ENCODE results near the gene TNFRSF25. TPM values are rescaled to one million over a fixed set of nuclear protein-coding genes. Genes with fewer than 3 reads are reported as not detected.

The TNFRSF25 gene
- polyA plus RNA-seq, 1 donor from 2014 or later: 52.2 TPM

DNA sequence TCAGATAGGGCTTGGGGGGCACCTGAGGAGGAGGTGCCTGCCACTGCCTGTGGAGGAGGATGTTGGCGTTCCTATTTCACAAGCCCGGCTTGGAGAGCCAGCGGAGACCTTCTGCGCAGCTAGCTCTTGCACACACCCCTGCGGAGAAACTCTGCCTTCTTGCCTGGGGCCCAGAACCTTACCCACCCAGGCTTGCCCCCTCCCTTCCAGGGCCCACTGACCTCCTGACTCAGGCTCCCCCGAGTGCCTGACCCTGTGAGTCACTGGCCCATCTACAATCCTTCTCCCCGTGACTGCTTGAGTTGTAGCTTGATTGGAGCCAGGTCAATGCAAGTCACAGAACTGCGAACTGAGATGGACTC, 49.7 kb downstream of the TNFRSF25 start:
- no peaks in the 10 kb centered on the region for H3F3A ChIP-seq (ENCODE audit: insufficient read depth, low read length, poor library complexity, severe bottlenecking)
- peaks cover 61% of the 10 kb centered on the region for H3K27me3 ChIP-seq (ENCODE audit: insufficient read depth, low read depth, low read length)
- no peak overlapping the region for H3K9ac ChIP-seq (ENCODE audit: low read length)
- no peak overlapping the region for H3K4me3 ChIP-seq (ENCODE audit: low read length)
- no peak overlapping the region for H3K27ac ChIP-seq (ENCODE audit: low read length)
- no peaks in the 10 kb centered on the region for H4K20me1 ChIP-seq (ENCODE audit: insufficient read depth)
- no peak overlapping the region for H2AFZ ChIP-seq (ENCODE audit: low read depth, low read length)
- TF ChIP-seq, protein P1, sequence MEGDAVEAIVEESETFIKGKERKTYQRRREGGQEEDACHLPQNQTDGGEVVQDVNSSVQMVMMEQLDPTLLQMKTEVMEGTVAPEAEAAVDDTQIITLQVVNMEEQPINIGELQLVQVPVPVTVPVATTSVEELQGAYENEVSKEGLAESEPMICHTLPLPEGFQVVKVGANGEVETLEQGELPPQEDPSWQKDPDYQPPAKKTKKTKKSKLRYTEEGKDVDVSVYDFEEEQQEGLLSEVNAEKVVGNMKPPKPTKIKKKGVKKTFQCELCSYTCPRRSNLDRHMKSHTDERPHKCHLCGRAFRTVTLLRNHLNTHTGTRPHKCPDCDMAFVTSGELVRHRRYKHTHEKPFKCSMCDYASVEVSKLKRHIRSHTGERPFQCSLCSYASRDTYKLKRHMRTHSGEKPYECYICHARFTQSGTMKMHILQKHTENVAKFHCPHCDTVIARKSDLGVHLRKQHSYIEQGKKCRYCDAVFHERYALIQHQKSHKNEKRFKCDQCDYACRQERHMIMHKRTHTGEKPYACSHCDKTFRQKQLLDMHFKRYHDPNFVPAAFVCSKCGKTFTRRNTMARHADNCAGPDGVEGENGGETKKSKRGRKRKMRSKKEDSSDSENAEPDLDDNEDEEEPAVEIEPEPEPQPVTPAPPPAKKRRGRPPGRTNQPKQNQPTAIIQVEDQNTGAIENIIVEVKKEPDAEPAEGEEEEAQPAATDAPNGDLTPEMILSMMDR (IDR thresholded peaks at IDR 0.05; ENCODE audit: poor library complexity, severe bottlenecking): no peak
- TF ChIP-seq MXI1 (conservative IDR thresholded peaks at IDR 0.05; ENCODE audit: poor library complexity, severe bottlenecking) (no peak), EZH2 (IDR thresholded peaks at IDR 0.05; ENCODE audit: borderline replicate concordance, insufficient read depth, low read length, poor library complexity, severe bottlenecking) (no peak), SMC3 (conservative IDR thresholded peaks at IDR 0.05; ENCODE audit: poor library complexity) (no peak), RAD21 (conservative IDR thresholded peaks at IDR 0.05) (no peak)
- no peak overlapping the region for H3K4me2 ChIP-seq (ENCODE audit: low read length)
- H3K79me2 ChIP-seq (replicated peaks; ENCODE audit: insufficient read depth, low read length): no peaks in the 10 kb centered on the region
- no peaks in the 10 kb centered on the region for H3K36me3 ChIP-seq (ENCODE audit: insufficient read depth, low read length)
- H3K9me3 ChIP-seq (ENCODE audit: low read length): no peaks in the 10 kb centered on the region
- H3K9me2 ChIP-seq (ENCODE audit: insufficient read depth, low read length): no peaks in the 10 kb centered on the region

GRCh38 chr1:6414881-6415626, 50.9 kb downstream of the TNFRSF25 start:
- Histone ChIP-seq H3K27ac (ENCODE audit: low read length) (no peak overlapping the region), H4K20me1 (ENCODE audit: insufficient read depth) (no peaks in the 10 kb centered on the region), H3K9me3 (ENCODE audit: low read length) (no peaks in the 10 kb centered on the region), H2AFZ (ENCODE audit: low read depth, low read length) (no peak overlapping the region), H3K4me2 (ENCODE audit: low read length) (no peak overlapping the region), H3K4me3 (ENCODE audit: low read length) (no peak overlapping the region), H3K36me3 (ENCODE audit: insufficient read depth, low read length) (no peaks in the 10 kb centered on the region), H3K27me3 (ENCODE audit: insufficient read depth, low read depth, low read length) (peaks cover 49% of the 10 kb centered on the region), H3F3A (ENCODE audit: insufficient read depth, low read length, poor library complexity, severe bottlenecking) (no peaks in the 10 kb centered on the region), H3K9me2 (ENCODE audit: insufficient read depth, low read length) (no peaks in the 10 kb centered on the region), H3K9ac (ENCODE audit: low read length) (no peak overlapping the region), H3K79me2 (replicated peaks; ENCODE audit: insufficient read depth, low read length) (no peaks in the 10 kb centered on the region)
- TF ChIP-seq MXI1 (conservative IDR thresholded peaks at IDR 0.05; ENCODE audit: poor library complexity, severe bottlenecking): no peak
- TF ChIP-seq REST (IDR thresholded peaks at IDR 0.05; ENCODE audit: borderline replicate concordance): no peak
- no peak for TF ChIP-seq TAF1 (IDR thresholded peaks at IDR 0.05; ENCODE audit: low read depth)
- TF ChIP-seq RAD21 (conservative IDR thresholded peaks at IDR 0.05): no peak
- no peak for TF ChIP-seq POLR2AphosphoS5 (IDR thresholded peaks at IDR 0.05)
- no peak for TF ChIP-seq SMC3 (conservative IDR thresholded peaks at IDR 0.05; ENCODE audit: poor library complexity)
- TF ChIP-seq, protein P1 (IDR thresholded peaks at IDR 0.05; ENCODE audit: poor library complexity, severe bottlenecking): no peak
- no peak for TF ChIP-seq EP300 (conservative IDR thresholded peaks at IDR 0.05; ENCODE audit: poor library complexity, severe bottlenecking)
- TF ChIP-seq EZH2 (IDR thresholded peaks at IDR 0.05; ENCODE audit: borderline replicate concordance, insufficient read depth, low read length, poor library complexity, severe bottlenecking): no peak
